Stimulated activated CD8-positive, alpha-beta memory T cell treated with anti-CD3 and anti-CD28 coated beads, Interleukin-12 subunit alpha, Interleukin-12 subunit beta, amount 100 ng/mL, for 24 hours (primary cell): ENCODE results near the gene E2F2.

ENCODE experiments used
- DNase-seq: peaks from one replicate; pipeline ENCODE4 v3.0.0-alpha.2; 2020; ENCODE audit errors: extremely low read depth

Gene E2F2

DNA sequence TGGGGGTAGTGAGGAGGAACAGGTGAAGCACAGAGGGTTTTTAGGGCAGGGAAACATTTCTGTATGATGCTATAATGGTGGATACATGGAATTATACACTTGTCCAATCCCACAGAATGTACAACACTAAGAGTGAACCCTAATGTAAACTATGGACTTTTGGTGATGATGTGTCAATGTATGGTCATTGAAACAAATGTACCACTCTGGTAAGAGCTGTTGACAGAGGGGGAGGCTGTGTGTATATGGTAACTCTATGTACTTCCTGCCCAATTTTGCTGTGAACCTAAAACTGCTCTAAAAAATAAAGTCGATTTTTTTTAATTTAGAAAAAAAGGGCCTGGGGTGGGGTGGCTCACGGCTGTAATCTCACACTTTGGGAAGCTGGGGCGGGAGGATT is 70.0 kb downstream of the E2F2 start:
- DNase-seq, result no peak

DNA sequence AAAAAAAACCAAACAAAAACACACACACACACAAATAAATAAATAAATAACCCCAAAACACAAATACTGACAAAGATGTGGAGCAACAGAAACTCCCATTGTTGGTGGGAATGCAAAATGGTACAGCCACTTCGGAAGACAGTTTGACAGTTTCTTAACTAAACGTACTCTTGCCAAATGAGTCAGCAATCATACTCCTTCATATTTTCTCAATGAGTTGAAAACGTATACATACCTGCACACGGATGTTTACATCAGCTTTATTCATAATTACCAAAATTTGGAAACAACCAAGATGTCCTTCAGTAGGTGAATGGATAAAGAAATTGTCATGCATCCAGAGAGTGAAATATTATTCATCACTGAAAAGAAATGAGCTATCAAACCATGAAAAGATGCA is 70.5 kb downstream of the E2F2 start:
- DNase-seq, result no peak

DNA sequence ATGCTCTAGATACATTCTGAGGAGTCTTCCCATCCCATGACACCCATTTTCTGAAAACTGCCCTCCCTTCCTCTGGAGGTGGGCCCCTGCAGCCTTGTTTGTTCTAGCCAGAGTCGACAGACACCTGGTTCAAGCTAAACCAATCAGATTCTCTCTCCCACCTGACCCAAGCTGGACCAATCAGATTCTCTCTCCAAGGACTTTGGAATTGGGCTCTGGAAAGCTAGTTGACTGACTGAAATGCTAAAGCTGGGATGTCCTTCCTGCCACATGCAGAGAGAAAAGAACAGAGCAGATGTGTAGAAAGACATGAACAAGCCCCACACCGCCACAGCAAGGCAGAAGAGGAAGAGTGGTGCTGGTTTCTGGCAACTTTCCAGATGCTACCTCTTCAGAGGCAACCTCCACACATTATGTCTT is 71.7 kb downstream of the E2F2 start:
- no peak for DNase-seq
